ENCODE measurements around the gene RBM17.

RBM17 gene

DNA sequence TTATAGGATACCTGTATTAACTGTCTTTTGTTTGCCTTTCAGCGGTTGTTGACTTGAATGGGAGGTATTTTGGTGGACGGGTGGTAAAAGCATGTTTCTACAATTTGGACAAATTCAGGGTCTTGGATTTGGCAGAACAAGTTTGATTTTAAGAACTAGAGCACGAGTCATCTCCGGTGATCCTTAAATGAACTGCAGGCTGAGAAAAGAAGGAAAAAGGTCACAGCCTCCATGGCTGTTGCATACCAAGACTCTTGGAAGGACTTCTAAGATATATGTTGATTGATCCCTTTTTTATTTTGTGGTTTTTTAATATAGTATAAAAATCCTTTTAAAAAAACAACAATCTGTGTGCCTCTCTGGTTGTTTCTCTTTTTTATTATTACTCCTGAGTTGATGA lies 26.6 kb downstream of the RBM17 start:
- Histone ChIP-seq H3K36me3 (ENCODE audit: insufficient read depth, low read length) (peaks cover 67% of the 10 kb centered on the region), H3K27ac (ENCODE audit: low read depth, low read length, poor library complexity, severe bottlenecking) (no peak overlapping the region), H3K4me3 (ENCODE audit: low read depth, low read length, poor library complexity, severe bottlenecking) (no peak overlapping the region), H3K27me3 (ENCODE audit: insufficient read depth, low read length) (no peaks in the 10 kb centered on the region), H3K4me2 (ENCODE audit: low read length) (no peak overlapping the region), H4K20me1 (ENCODE audit: insufficient read depth, low read length) (no peaks in the 10 kb centered on the region), H3K79me2 (ENCODE audit: insufficient read depth, low read length) (no peaks in the 10 kb centered on the region), H3K9ac (ENCODE audit: low read length) (no peak overlapping the region), H3K9me2 (ENCODE audit: low read depth, low read length) (no peaks in the 10 kb centered on the region), H3K9me3 (ENCODE audit: low read length) (no peaks in the 10 kb centered on the region), H3K4me1 (ENCODE audit: insufficient read depth, low read length, severe bottlenecking) (no peaks in the 10 kb centered on the region), H3F3A (ENCODE audit: insufficient read depth, low read length) (no peaks in the 10 kb centered on the region), H2AFZ (ENCODE audit: low read length) (no peak overlapping the region)
- no peak for TF ChIP-seq EZH2 (IDR thresholded peaks at IDR 0.05; ENCODE audit: borderline replicate concordance, low read length)
- TF ChIP-seq, protein P1, sequence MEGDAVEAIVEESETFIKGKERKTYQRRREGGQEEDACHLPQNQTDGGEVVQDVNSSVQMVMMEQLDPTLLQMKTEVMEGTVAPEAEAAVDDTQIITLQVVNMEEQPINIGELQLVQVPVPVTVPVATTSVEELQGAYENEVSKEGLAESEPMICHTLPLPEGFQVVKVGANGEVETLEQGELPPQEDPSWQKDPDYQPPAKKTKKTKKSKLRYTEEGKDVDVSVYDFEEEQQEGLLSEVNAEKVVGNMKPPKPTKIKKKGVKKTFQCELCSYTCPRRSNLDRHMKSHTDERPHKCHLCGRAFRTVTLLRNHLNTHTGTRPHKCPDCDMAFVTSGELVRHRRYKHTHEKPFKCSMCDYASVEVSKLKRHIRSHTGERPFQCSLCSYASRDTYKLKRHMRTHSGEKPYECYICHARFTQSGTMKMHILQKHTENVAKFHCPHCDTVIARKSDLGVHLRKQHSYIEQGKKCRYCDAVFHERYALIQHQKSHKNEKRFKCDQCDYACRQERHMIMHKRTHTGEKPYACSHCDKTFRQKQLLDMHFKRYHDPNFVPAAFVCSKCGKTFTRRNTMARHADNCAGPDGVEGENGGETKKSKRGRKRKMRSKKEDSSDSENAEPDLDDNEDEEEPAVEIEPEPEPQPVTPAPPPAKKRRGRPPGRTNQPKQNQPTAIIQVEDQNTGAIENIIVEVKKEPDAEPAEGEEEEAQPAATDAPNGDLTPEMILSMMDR (IDR thresholded peaks at IDR 0.05; ENCODE audit: low read length), result no peak

DNA sequence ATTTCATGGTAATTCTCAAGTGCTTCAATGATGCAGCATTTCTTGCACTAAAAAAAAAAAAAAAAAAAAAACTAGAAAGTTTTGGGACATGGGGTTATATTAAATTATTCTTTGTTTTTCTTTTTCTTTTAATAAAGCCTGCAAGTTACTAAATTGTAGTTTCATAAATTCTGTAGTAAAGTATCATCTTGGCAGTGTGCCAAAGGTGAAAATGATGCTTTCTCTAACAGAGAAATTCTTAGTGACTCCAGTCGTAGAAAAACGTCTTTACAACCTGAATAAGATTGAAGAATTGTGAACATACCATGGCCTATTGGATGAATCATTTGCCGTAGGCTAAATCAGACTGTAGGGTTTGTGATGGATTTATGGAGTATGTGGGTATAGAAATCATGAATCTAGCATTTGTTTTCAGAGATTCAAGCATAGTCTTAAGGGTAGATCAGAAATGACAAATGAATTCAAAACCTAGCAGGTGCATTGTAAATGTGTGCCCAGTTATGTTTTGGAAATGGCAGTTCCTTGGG lies 27.1 kb downstream of the RBM17 start:
- H3K4me3 ChIP-seq (ENCODE audit: low read depth, low read length, poor library complexity, severe bottlenecking), result no peak overlapping the region
- H3K4me1 ChIP-seq (ENCODE audit: insufficient read depth, low read length, severe bottlenecking), result no peaks in the 10 kb centered on the region
- no peaks in the 10 kb centered on the region for H4K20me1 ChIP-seq (ENCODE audit: insufficient read depth, low read length)
- no peak overlapping the region for H3K27ac ChIP-seq (ENCODE audit: low read depth, low read length, poor library complexity, severe bottlenecking)
- no peaks in the 10 kb centered on the region for H3F3A ChIP-seq (ENCODE audit: insufficient read depth, low read length)
- H3K79me2 ChIP-seq (ENCODE audit: insufficient read depth, low read length), result no peaks in the 10 kb centered on the region
- H3K9ac ChIP-seq (ENCODE audit: low read length), result no peak overlapping the region
- no peak for TF ChIP-seq EZH2 (IDR thresholded peaks at IDR 0.05; ENCODE audit: borderline replicate concordance, low read length)
- TF ChIP-seq, protein P1 (IDR thresholded peaks at IDR 0.05; ENCODE audit: low read length), result no peak
- no peak overlapping the region for H3K4me2 ChIP-seq (ENCODE audit: low read length)
- H2AFZ ChIP-seq (ENCODE audit: low read length), result no peak overlapping the region
- no peaks in the 10 kb centered on the region for H3K27me3 ChIP-seq (ENCODE audit: insufficient read depth, low read length)
- no peaks in the 10 kb centered on the region for H3K9me3 ChIP-seq (ENCODE audit: low read length)
- no peaks in the 10 kb centered on the region for H3K9me2 ChIP-seq (ENCODE audit: low read depth, low read length)
- peaks cover 62% of the 10 kb centered on the region for H3K36me3 ChIP-seq (ENCODE audit: insufficient read depth, low read length)

DNA sequence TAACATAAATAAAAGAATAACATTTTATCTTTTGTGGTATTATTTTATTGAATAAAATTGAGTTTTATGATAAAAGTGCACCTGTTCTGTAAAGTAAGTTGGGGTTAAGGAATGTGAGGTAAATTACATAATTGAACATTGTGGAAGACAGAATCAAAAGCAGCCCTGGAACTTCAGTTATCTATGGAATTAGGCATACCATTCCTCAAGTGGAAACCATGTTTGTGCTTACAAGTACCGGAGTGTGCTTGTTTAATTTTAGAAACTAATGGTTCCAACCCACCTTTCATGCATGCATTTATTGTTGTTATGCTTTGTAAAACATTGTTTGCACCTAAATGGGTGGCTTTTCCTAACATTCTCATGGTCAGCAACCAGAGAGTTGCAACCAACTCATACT lies 28.0 kb downstream of the RBM17 start:
- Histone ChIP-seq H3F3A (ENCODE audit: insufficient read depth, low read length) (no peaks in the 10 kb centered on the region), H3K9me2 (ENCODE audit: low read depth, low read length) (no peaks in the 10 kb centered on the region), H3K4me3 (ENCODE audit: low read depth, low read length, poor library complexity, severe bottlenecking) (no peak overlapping the region), H3K27me3 (ENCODE audit: insufficient read depth, low read length) (no peaks in the 10 kb centered on the region), H3K27ac (ENCODE audit: low read depth, low read length, poor library complexity, severe bottlenecking) (no peak overlapping the region), H4K20me1 (ENCODE audit: insufficient read depth, low read length) (no peaks in the 10 kb centered on the region), H3K79me2 (ENCODE audit: insufficient read depth, low read length) (no peaks in the 10 kb centered on the region), H2AFZ (ENCODE audit: low read length) (no peak overlapping the region), H3K9me3 (ENCODE audit: low read length) (no peaks in the 10 kb centered on the region), H3K9ac (ENCODE audit: low read length) (no peak overlapping the region), H3K4me1 (ENCODE audit: insufficient read depth, low read length, severe bottlenecking) (no peaks in the 10 kb centered on the region), H3K36me3 (ENCODE audit: insufficient read depth, low read length) (peaks cover 53% of the 10 kb centered on the region), H3K4me2 (ENCODE audit: low read length) (no peak overlapping the region)
- TF ChIP-seq, protein P1 (IDR thresholded peaks at IDR 0.05; ENCODE audit: low read length), result no peak
- TF ChIP-seq EZH2 (IDR thresholded peaks at IDR 0.05; ENCODE audit: borderline replicate concordance, low read length), result no peak

Measured in OCI-LY1 (cell line).